ENCODE results near the gene ACOXL.

DNA sequence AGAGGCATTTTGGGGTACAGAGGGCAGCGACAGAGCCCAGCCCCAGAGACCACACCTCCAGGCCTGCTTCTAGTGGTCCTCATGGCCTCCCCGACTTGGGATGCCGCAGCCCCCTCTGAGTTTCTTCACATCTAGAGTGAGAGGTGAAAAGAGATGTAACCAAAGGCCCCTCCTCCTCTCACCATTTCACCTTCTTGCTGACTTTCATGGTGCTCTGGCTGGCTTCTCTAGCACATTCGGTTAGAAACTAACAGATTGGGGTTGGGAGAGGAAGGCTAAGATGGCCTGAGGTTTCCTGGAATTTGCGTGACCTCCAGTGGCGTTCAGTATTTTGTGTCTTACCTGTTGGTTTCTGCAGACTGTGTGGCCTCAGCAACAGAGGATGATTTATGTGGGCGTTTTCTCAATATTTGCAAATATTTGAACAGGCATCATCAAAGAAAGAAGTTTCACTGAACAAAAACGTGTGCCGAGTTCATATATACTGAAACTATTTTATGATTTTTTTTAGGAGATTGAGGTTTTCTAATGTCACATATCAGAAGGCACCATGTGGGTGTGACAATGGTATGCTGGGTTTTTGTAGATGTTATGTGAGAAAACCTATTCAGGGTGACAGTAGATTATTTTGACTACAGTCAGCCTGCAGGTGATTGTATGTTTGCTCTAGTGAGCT lies 318.5 kb downstream of the ACOXL start:
- TF ChIP-seq TAF1 (IDR thresholded peaks at IDR 0.05; ENCODE audit: borderline replicate concordance, low read depth, low read length) (no peak), POLR2A (IDR thresholded peaks at IDR 0.05; ENCODE audit: low read depth, low read length) (no peak)
